T-helper 2 cell treated with Interferon-gamma antibody and Interleukin-4, amounts not matched to agents 100 ng/mL and 5 ng/mL, for 36 hours (primary cell): ENCODE results near the gene KYNU. TPM values are rescaled to one million over a fixed set of nuclear protein-coding genes. Genes with fewer than 3 reads are reported as not detected.
"Not testable (repeated sequence)": the region's sequence is repeated elsewhere in the genome, so short reads cannot be mapped to it uniquely, and the experiment has no call there.

Experiments
- intact Hi-C: fragments of 100-400 bp; cut with micrococcal nuclease; formaldehyde crosslinking; loops from one replicate; pipeline ENCODE4 v1.15.1; 2023
- total RNA-seq: library from RNA; stranded (reverse); gene quantifications from 2 replicates; pipeline ENCODE4 v1.2.3, GENCODE V29; 2022

KYNU gene
- total RNA-seq, 1 donor from 2014 or later, result not detected

DNA sequence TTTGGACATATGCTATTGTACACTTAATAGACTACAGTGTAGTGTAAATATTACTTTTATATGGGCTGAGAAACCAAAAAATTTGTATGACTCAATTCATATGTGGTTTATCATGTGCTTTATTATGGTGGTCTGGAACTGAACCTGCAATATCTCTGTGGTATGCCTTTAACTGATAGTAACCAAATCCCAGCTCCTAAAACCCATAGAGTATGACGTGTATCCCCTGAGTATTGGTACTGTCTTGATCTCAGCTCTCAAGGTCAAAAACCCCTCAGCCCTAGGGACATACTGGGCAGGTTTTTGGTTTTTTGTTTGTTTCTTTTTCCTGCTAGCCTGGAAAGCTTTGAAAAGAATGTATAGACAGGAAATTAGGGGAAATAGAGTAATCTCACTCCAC lies 209.6 kb downstream of the KYNU start:
- intact Hi-C loops, result no loop called here

DNA sequence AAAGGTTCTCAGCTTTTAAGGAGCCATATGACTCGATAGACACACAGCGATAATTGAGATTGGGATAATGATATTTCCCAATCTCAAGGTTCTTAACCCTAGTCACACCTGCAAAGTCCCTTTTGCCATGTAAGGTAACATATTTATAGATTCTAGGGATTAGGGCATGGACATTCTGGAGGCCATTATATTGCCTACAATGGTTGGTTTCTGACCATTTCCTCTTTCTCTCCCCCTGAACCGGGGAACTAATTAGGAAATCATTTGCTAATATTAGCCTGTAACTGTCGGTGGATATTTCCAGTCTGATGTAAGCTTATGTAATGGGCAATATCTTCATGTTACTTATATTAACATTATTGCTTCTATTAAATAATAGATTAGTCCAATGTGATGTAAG lies 210.9 kb downstream of the KYNU start:
- intact Hi-C loops, result no loop called here

DNA sequence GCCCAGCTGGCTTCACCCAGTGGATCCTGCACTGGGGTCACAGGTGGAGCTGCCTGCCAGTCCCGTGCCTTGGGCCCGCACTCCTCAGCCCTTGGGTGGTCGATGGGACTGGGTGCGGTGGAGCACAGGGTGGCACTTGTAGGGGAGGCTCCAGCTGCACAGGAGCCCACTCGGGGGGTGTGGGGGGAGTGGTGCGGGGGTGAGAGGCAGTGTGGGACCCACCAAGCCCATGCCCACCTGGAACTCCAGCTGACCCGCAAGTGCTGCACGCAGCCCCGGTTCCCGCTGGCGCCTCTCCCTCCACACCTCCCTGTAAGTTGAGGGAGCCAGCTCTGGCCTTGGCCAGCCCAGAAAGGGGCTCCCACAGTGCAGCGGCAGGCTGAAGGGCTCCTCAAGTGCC lies 212.1 kb downstream of the KYNU start:
- intact Hi-C loops, result not testable (repeated sequence)
